Hematopoietic multipotent progenitor cell treated with erythropoietin and hydrocortisone succinate and interleukin-3 and kit ligand, for 4 days (in vitro differentiated cells): ENCODE data around the gene TTLL11.

Experiments
- DNase-seq: peaks from one replicate; pipeline ENCODE4 v3.0.0-alpha.2; 2015

The TTLL11 gene

GRCh38 chr9:121780177-121781040 lies 312.7 kb downstream of the TTLL11 start:
- DNase-seq, result no peak

GRCh38 chr9:121779381-121780117 lies 313.6 kb downstream of the TTLL11 start:
- no peak for DNase-seq

GRCh38 chr9:121778252-121779225 lies 314.6 kb downstream of the TTLL11 start:
- no peak for DNase-seq

- DNase-seq, result no peak
These were observed 316.1 kb downstream of the TTLL11 start for GRCh38 chr9:121776739-121777637.

- no peak for DNase-seq
These were observed 316.9 kb downstream of the TTLL11 start for GRCh38 chr9:121776001-121776738.

GRCh38 chr9:121774715-121775613 lies 318.1 kb downstream of the TTLL11 start:
- DNase-seq, result no peak

- DNase-seq, result no peak
These were observed 319.0 kb downstream of the TTLL11 start for GRCh38 chr9:121773954-121774714.

- DNase-seq, result no peak
These were observed 319.7 kb downstream of the TTLL11 start for GRCh38 chr9:121773286-121773953.

GRCh38 chr9:121772600-121773285 lies 320.4 kb downstream of the TTLL11 start:
- DNase-seq, result no peak
